Measurements from ENCODE around the gene ADAMTSL5. TPM values are rescaled to one million over a fixed set of nuclear protein-coding genes. Genes with fewer than 3 reads are reported as not detected.

Gene ADAMTSL5
- total RNA-seq, 2 donors from 2014 or later: 14.5 to 27.2 TPM

DNA sequence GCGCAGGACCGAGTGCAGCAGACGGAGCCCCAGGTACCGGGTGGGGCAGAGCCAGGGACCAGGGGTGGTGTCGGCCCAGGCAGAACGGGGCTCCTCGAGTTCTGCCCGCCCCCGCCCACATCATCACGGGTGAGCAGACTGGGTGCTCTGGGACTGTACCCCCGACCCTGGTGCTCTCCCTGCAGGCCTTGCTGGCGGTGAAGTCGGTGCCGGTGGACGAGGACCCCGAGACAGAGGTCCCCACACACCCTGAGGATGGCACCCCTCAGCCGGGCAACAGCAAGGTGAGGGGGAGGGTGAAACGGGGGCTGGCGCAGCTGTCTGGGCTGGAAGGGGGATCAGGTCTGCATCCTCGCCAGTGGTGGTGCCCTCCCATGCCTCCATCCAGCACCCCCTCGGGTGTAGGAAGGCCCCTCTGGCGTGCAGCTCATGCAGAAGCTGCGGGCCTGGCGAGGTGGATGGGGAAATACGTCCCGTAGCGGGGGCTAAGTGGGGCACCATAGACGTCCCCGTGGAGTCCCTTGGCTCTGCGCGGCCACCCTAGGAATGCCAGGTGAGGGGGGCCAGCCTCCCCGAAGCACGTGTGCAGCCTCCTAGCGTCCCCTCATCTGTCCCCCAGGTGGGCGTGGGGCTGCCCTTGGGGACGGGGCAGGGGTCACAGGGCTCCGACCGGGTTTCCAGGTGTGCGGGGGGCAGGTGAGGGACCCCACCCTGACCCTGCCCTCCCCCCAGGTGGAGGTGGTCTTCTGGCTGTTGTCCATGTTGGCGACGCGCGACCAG, 56.5 kb downstream of the ADAMTSL5 start:
- no peaks in the 10 kb centered on the region for H3K36me3 ChIP-seq
- peaks cover 0 to 41% of the 10 kb centered on the region in 2 donors for H3K4me1 ChIP-seq
- no peak overlapping the region for H3K27ac ChIP-seq
- no peaks in the 10 kb centered on the region for H3K9me3 ChIP-seq
- no peak overlapping the region for H3K4me3 ChIP-seq
- no peak for DNase-seq (ENCODE audit: low spot score)
- no peak for TF ChIP-seq CTCF (IDR thresholded peaks at IDR 0.05)
- peaks cover 8 to 31% of the 10 kb centered on the region in 2 donors for H3K27me3 ChIP-seq

DNA sequence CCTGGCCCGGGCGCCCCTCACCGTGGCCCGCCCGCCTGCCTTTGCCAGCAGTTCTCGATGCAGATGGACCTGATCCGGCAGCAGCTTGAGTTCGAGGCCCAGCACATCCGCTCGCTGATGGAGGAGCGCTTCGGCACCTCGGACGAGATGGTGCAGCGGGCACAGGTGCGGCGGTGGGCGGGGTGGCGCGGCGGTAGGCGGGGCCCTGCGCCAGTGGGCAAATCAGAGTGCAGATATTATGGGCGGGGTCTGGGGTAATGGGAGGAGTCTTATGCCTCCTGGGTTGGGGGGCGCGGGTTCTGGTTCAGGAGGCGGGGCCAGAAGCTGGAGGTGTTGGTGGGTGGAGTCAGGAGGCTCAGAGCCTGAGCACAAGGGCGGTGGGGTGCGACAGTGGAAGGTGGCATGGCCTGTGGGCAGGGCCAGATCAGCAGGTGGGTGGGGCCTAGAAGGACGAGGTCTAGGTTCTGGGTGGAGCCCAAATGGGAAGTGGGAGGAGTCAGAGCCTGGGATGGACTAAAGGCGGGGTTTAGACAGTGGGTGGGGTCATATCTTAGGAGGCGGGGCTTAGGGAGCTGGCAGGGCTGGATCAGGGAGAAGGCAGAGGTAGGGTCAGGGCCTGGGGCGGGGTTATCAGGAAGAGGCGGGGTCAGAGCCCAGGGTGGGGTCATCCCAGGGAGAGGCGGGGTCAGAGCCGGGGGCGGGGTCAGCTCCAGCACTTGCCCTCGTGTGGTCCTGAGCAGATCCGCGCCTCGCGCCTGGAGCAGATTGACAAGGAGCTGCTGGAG, 57.3 kb downstream of the ADAMTSL5 start:
- no peaks in the 10 kb centered on the region for H3K36me3 ChIP-seq
- no peak overlapping the region for H3K27ac ChIP-seq
- no peak overlapping the region for H3K4me3 ChIP-seq
- peaks cover 0 to 41% of the 10 kb centered on the region in 2 donors for H3K4me1 ChIP-seq
- no peak for TF ChIP-seq CTCF (IDR thresholded peaks at IDR 0.05)
- DNase-seq (ENCODE audit: low spot score): no peak
- H3K27me3 ChIP-seq: peaks cover 10 to 39% of the 10 kb centered on the region in 2 donors
- H3K9me3 ChIP-seq: no peaks in the 10 kb centered on the region

Other genes starting within 250 kb of the ADAMTSL5 start
- 100 to 1,000 TPM; 288 to 385 TPM for gene CIRBP, start 243.7 kb downstream of the ADAMTSL5 start, total RNA-seq
- gene FAM174C, start 237.5 kb downstream of the ADAMTSL5 start, total RNA-seq: 10 to 100 TPM; 28.9 to 29.8 TPM
- not detected for gene EFNA2, start 227.1 kb downstream of the ADAMTSL5 start, total RNA-seq
- 100 to 1,000 TPM; 234 to 326 TPM for gene NDUFS7, start 129.1 kb downstream of the ADAMTSL5 start, total RNA-seq
- 10 to 100 TPM; 45.8 to 92.5 TPM for gene GAMT, start 111.5 kb downstream of the ADAMTSL5 start, total RNA-seq
- 10 to 100 TPM; 32.6 to 47.5 TPM for gene DAZAP1, start 105.4 kb downstream of the ADAMTSL5 start, total RNA-seq
- 1,000 to 10,000 TPM; 1,712 to 2,156 TPM for gene RPS15, start 74.6 kb downstream of the ADAMTSL5 start, total RNA-seq
- under 1 TPM; 0.04 to 0.35 TPM for gene APC2, start 62.9 kb downstream of the ADAMTSL5 start, total RNA-seq
- gene C19orf25, start 33.8 kb downstream of the ADAMTSL5 start, total RNA-seq: 10 to 100 TPM; 19.1 to 22.3 TPM
- 1 to 10 TPM; 1.0 to 4.4 TPM for gene PCSK4, start 22.7 kb downstream of the ADAMTSL5 start, total RNA-seq
- gene REEP6, start 21.8 kb downstream of the ADAMTSL5 start, total RNA-seq: 1 to 10 TPM; 1.3 to 2.3 TPM
- not detected for gene PLK5, start 11.1 kb upstream of the ADAMTSL5 start, total RNA-seq
- gene MEX3D, start 55.3 kb upstream of the ADAMTSL5 start, total RNA-seq: 10 to 100 TPM in 1 of 2 donors, 1 to 10 TPM in 1; 7.5 to 17.0 TPM
- 10 to 100 TPM; 64.3 to 86.8 TPM for gene MBD3, start 79.8 kb upstream of the ADAMTSL5 start, total RNA-seq
- gene UQCR11, start 92.4 kb upstream of the ADAMTSL5 start, total RNA-seq: 100 to 1,000 TPM; 172 to 191 TPM
- gene TCF3, start 139.6 kb upstream of the ADAMTSL5 start, total RNA-seq: 10 to 100 TPM; 18.5 to 28.7 TPM
- gene ONECUT3, start 240.5 kb upstream of the ADAMTSL5 start, total RNA-seq: not detected